ENCODE results near the gene PIP. TPM values are rescaled to one million over a fixed set of nuclear protein-coding genes. Genes with fewer than 3 reads are reported as not detected.
"Not testable (repeated sequence)": the region's sequence is repeated elsewhere in the genome, so short reads cannot be mapped to it uniquely, and the experiment has no call there.

PIP gene
- total RNA-seq, 2 donors from 2014 or later, result not detected

- H3K9me3 Mint-ChIP-seq, result peaks cover 3% of the 10 kb centered on the region
Observed at GRCh38 chr7:143130541-143130940, 1.3 kb upstream of the PIP start.

GRCh38 chr7:143147070-143147469, 15.2 kb downstream of the PIP start:
- Mint-ChIP-seq H3K27ac (no peak overlapping the region), H3K4me1 (ENCODE audit: low read depth in 2 of 2) (no peaks in the 10 kb centered on the region), H3K4me3 (no peak overlapping the region), H3K27me3 (peaks cover 18 to 25% of the 10 kb centered on the region in 2 donors), H3K36me3 (peaks cover 6% of the 10 kb centered on the region), H3K9me3 (peaks cover 11% of the 10 kb centered on the region)
- ATAC-seq (no peak), DNase-seq (ENCODE audit: low spot score) (no peak)

More at GRCh38 chr7:143130541-143130940, 1.3 kb upstream of the PIP start:
- ATAC-seq (no peak), DNase-seq (ENCODE audit: low spot score) (no peak)
- H3K27ac Mint-ChIP-seq, result no peak overlapping the region
- no peaks in the 10 kb centered on the region for H3K36me3 Mint-ChIP-seq
- peaks cover 13 to 17% of the 10 kb centered on the region in 2 donors for H3K27me3 Mint-ChIP-seq
- H3K4me1 Mint-ChIP-seq (ENCODE audit: low read depth in 2 of 2), result no peaks in the 10 kb centered on the region
- H3K4me3 Mint-ChIP-seq, result no peak overlapping the region

- ATAC-seq (no peak), DNase-seq (ENCODE audit: low spot score) (no peak)
- Mint-ChIP-seq H3K9me3 (peaks cover 11% of the 10 kb centered on the region), H3K27me3 (peaks cover 18 to 25% of the 10 kb centered on the region in 2 donors), H3K36me3 (peaks cover 6% of the 10 kb centered on the region), H3K27ac (no peak overlapping the region), H3K4me1 (ENCODE audit: low read depth in 2 of 2) (no peaks in the 10 kb centered on the region), H3K4me3 (no peak overlapping the region)
Observed at GRCh38 chr7:143148050-143148449, 16.2 kb downstream of the PIP start.

GRCh38 chr7:143148651-143149050, 16.8 kb downstream of the PIP start:
- ATAC-seq, result no peak
- no peak for DNase-seq (ENCODE audit: low spot score)
- Mint-ChIP-seq H3K4me3 (no peak overlapping the region), H3K27me3 (peaks cover 16 to 21% of the 10 kb centered on the region in 2 donors), H3K9me3 (peaks cover 11% of the 10 kb centered on the region), H3K36me3 (peaks cover 6% of the 10 kb centered on the region), H3K4me1 (ENCODE audit: low read depth in 2 of 2) (no peaks in the 10 kb centered on the region), H3K27ac (no peak overlapping the region)

- ATAC-seq; DNase-seq (ENCODE audit: low spot score); H3K36me3 Mint-ChIP-seq; H3K4me3 Mint-ChIP-seq; H3K27ac Mint-ChIP-seq; H3K4me1 Mint-ChIP-seq (ENCODE audit: low read depth in 2 of 2): not testable (repeated sequence)
- Mint-ChIP-seq H3K9me3 (peaks cover 11% of the 10 kb centered on the region), H3K27me3 (peaks cover 8 to 14% of the 10 kb centered on the region in 2 donors)
Observed at GRCh38 chr7:143150696-143151095, 18.8 kb downstream of the PIP start.

- H3K27me3 Mint-ChIP-seq; DNase-seq (ENCODE audit: low spot score); ATAC-seq; H3K4me1 Mint-ChIP-seq (ENCODE audit: low read depth in 2 of 2); H3K9me3 Mint-ChIP-seq; H3K27ac Mint-ChIP-seq; H3K36me3 Mint-ChIP-seq; H3K4me3 Mint-ChIP-seq: not testable (repeated sequence)
Observed at GRCh38 chr7:143158617-143159016, 26.7 kb downstream of the PIP start.

- no peak for DNase-seq (ENCODE audit: low spot score)
- Mint-ChIP-seq H3K36me3 (no peaks in the 10 kb centered on the region), H3K27me3 (peaks cover 16 to 22% of the 10 kb centered on the region in 2 donors), H3K4me3 (no peak overlapping the region), H3K9me3 (no peaks in the 10 kb centered on the region), H3K4me1 (ENCODE audit: low read depth in 2 of 2) (no peaks in the 10 kb centered on the region), H3K27ac (no peak overlapping the region)
- ATAC-seq, result no peak
Observed at GRCh38 chr7:143171697-143172096, 39.8 kb downstream of the PIP start.

- no peak for DNase-seq (ENCODE audit: low spot score)
- no peak overlapping the region for H3K27ac Mint-ChIP-seq
Observed at GRCh38 chr7:143172354-143172753, 40.5 kb downstream of the PIP start.

GRCh38 chr7:143176128-143176527, 44.3 kb downstream of the PIP start:
- Mint-ChIP-seq H3K4me1 (ENCODE audit: low read depth in 2 of 2) (no peaks in the 10 kb centered on the region), H3K9me3 (peaks cover 4% of the 10 kb centered on the region), H3K4me3 (no peak overlapping the region), H3K27me3 (peaks cover 2 to 12% of the 10 kb centered on the region in 2 donors), H3K27ac (no peak overlapping the region), H3K36me3 (peaks cover 9% of the 10 kb centered on the region)
- ATAC-seq (no peak), DNase-seq (ENCODE audit: low spot score) (no peak)

More at GRCh38 chr7:143172354-143172753, 40.5 kb downstream of the PIP start:
- Mint-ChIP-seq H3K4me1 (ENCODE audit: low read depth in 2 of 2) (no peaks in the 10 kb centered on the region), H3K27me3 (peaks cover 14 to 17% of the 10 kb centered on the region in 2 donors), H3K9me3 (no peaks in the 10 kb centered on the region), H3K36me3 (no peaks in the 10 kb centered on the region), H3K4me3 (no peak overlapping the region)
- no peak for ATAC-seq

- no peaks in the 10 kb centered on the region for H3K4me1 Mint-ChIP-seq (ENCODE audit: low read depth in 2 of 2)
- DNase-seq (ENCODE audit: low spot score) (no peak), ATAC-seq (no peak)
- peaks cover 4% of the 10 kb centered on the region for H3K9me3 Mint-ChIP-seq
- H3K27ac Mint-ChIP-seq, result no peak overlapping the region
- no peak overlapping the region for H3K4me3 Mint-ChIP-seq
- H3K36me3 Mint-ChIP-seq, result peaks cover 9% of the 10 kb centered on the region
- peaks cover 8 to 12% of the 10 kb centered on the region in 2 donors for H3K27me3 Mint-ChIP-seq
Observed at GRCh38 chr7:143177374-143178119, 45.7 kb downstream of the PIP start.

GRCh38 chr7:143180771-143181170, 48.9 kb downstream of the PIP start:
- H3K4me3 Mint-ChIP-seq; H3K36me3 Mint-ChIP-seq; H3K27ac Mint-ChIP-seq; H3K4me1 Mint-ChIP-seq (ENCODE audit: low read depth in 2 of 2); ATAC-seq; H3K9me3 Mint-ChIP-seq; DNase-seq (ENCODE audit: low spot score): not testable (repeated sequence)
- peaks cover 15 to 25% of the 10 kb centered on the region in 2 donors for H3K27me3 Mint-ChIP-seq

GRCh38 chr7:143181349-143181748, 49.5 kb downstream of the PIP start:
- Mint-ChIP-seq H3K4me3 (no peak overlapping the region), H3K36me3 (peaks cover 9% of the 10 kb centered on the region), H3K9me3 (peaks cover 4% of the 10 kb centered on the region), H3K4me1 (ENCODE audit: low read depth in 2 of 2) (no peaks in the 10 kb centered on the region), H3K27me3 (peaks cover 15 to 31% of the 10 kb centered on the region in 2 donors), H3K27ac (no peak overlapping the region)
- ATAC-seq (no peak), DNase-seq (ENCODE audit: low spot score) (no peak)

GRCh38 chr7:143183024-143183423, 51.1 kb downstream of the PIP start, which contains the start of gene TAS2R39:
Gene TAS2R39, plus strand, starts transcription at chr7:143183419. Its CDS starts 0 bp downstream, at chr7:143183419.
- ATAC-seq (no peak), DNase-seq (ENCODE audit: low spot score) (no peak)
- Mint-ChIP-seq H3K4me3 (no peak within 1 kb of the TSS), H3K4me1 (ENCODE audit: low read depth in 2 of 2) (no peaks in the 10 kb centered on the region), H3K36me3 (peaks cover 4% of the 10 kb centered on the region), H3K27ac (no peak within 1 kb of the TSS), H3K9me3 (peaks cover 1% of the 10 kb centered on the region), H3K27me3 (peaks cover 19 to 38% of the 10 kb centered on the region in 2 donors)

- ATAC-seq (no peak), DNase-seq (ENCODE audit: low spot score) (no peak)
- Mint-ChIP-seq H3K9me3 (no peaks in the 10 kb centered on the region), H3K4me1 (ENCODE audit: low read depth in 2 of 2) (no peaks in the 10 kb centered on the region), H3K27me3 (peaks cover 19 to 31% of the 10 kb centered on the region in 2 donors), H3K36me3 (no peaks in the 10 kb centered on the region), H3K27ac (no peak overlapping the region), H3K4me3 (no peak overlapping the region)
Observed at GRCh38 chr7:143185551-143185950, 53.7 kb downstream of the PIP start.

Data from natural killer cell treated with Interleukin-12 subunit alpha and Interleukin-12 subunit beta and Interleukin-15 and Interleukin-18, amount 100 ng/mL, for 72 hours (primary cell).